Activated CD8-positive, alpha-beta T cell treated with anti-CD3 and anti-CD28 coated beads, Interleukin-2, amount 10 ng/mL, durations not matched to agents 7 days and 5 days (primary cell): Measurements from ENCODE around the gene CDC7. TPM values are rescaled to one million over a fixed set of nuclear protein-coding genes. Genes with fewer than 3 reads are reported as not detected.

Experiments used
- ATAC-seq: fragments of 150-1000 bp; cut with Tn5 transposase; one replicate; pipeline ENCODE4 v1.10.0; 2021; ENCODE audit warnings: moderate library complexity
- CTCF ChIA-PET: fragments of 350-600 bp; sonication (Branson Sonifier 250); formaldehyde crosslinking; loops from one replicate; lab custom pipeline; 2021; ENCODE audit warnings: antibody characterized with exemption; lab: Charles Lee
- POLR2A ChIA-PET: fragments of 350-600 bp; sonication (Branson Sonifier 250); formaldehyde crosslinking; loops from one replicate; lab custom pipeline; 2021; ENCODE audit warnings: antibody characterized with exemption; lab: Charles Lee
- DNase-seq: peaks from one replicate; pipeline ENCODE4 v3.0.0-alpha.2; 2020
- H3K27ac Mint-ChIP-seq: one replicate; pipeline ENCODE4 v1.8.0; 2021; ENCODE audit warnings: mild to moderate bottlenecking, mixed read lengths
- H3K27me3 Mint-ChIP-seq: one replicate; pipeline ENCODE4 v1.8.0; 2021; ENCODE audit warnings: low read depth, mixed read lengths
- H3K36me3 Mint-ChIP-seq: one replicate; pipeline ENCODE4 v1.8.0; 2021; ENCODE audit warnings: low read depth, mixed read lengths
- H3K4me1 Mint-ChIP-seq: one replicate; pipeline ENCODE4 v1.8.0; 2021; ENCODE audit warnings: low read depth, mixed read lengths
- H3K4me3 Mint-ChIP-seq: one replicate; pipeline ENCODE4 v1.8.0; 2021; ENCODE audit warnings: mild to moderate bottlenecking, mixed read lengths
- H3K9me3 Mint-ChIP-seq: one replicate; pipeline ENCODE4 v1.8.0; 2022; ENCODE audit warnings: mixed read lengths; ENCODE audit not compliant: insufficient read depth
- total RNA-seq, 2 experiments: library from RNA; stranded (reverse); gene quantifications; one replicate each; pipeline ENCODE4 v1.2.3, GENCODE V29; 2021

CDC7 gene
- total RNA-seq, 2 experiments from 2014 or later = 26.5 to 27.7 TPM

DNA sequence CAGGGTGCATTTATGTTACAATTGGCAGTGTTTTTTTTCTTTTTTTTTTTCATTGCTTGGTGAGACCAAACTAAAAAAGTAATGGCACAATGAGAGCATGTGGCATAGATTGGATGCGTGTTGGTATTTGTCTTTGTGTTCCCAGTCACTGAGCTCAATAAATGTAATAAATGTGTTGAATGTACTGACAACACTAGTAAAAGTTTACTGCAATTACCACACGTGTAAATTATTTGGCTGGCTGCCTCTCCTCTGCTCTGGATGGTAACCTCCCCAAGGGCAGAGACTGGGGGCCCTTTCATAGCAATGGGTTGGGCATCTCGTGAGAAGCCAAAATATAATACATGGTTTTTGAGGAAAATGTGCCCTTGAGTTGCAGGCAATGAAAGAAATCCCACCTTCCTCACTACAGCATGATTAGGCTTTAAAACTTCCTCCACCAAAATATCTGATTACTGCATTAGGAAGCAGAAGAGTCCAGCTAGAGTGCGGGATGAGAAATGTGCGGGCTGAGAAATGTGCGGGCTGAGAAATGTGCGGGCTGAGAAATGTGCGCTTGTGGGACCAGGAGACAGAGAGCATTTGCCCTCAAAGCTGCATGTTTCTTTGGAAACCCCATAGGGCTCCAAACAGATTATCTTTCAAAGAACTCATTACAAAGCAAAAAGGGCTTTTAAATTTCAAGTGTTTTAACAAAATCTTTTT, 58.5 kb downstream of the CDC7 start:
- no peak for DNase-seq
- CTCF ChIA-PET = interaction anchor here (0.9 to 1.8 kb wide), 2 partner anchors 12 to 47 kb away, joined by 3 to 5 read pairs; no protein-coding TSS in a partner anchor
- Mint-ChIP-seq H3K27me3 (peaks cover 2% of the 10 kb centered on the region), H3K27ac (no peak overlapping the region), H3K4me1 (peaks cover 64% of the 10 kb centered on the region), H3K4me3 (no peak overlapping the region), H3K9me3 (no peaks in the 10 kb centered on the region), H3K36me3 (peaks cover 12% of the 10 kb centered on the region)
- no peak for ATAC-seq
- POLR2A ChIA-PET = no interaction called here

DNA sequence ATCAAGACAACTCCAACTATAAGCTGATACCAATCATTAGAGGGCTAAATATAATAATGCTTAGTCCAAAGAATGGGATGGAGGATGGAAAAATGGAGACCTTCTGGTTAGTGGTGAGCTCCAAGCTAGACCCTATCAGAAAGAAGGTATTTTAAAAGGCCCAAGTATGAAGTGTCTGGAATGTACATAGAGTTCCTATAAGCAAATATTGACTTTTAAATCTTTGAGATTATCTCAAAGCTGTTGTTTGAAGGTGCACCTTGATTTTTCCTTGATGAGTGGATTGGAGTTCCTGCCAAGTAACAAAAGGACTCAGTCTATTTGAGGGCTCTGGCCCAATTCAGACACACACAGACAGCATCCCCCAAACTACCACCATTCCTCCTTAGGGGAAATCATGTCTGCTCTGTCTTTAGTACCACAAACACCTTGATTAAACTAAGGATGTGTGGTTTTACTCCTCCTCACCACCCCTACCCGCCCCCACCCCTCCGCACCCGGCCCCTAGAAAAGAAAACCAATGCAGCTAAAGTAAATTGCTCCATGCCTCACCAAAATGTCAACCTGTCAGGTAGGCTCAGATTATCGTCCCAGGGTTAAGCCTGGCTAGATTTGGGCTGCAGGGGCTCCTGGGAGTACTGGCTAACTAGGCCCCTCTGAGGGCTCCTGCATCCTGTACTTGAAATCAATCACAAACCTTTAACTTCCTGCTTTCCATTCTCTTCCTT, 59.4 kb downstream of the CDC7 start:
- Mint-ChIP-seq H3K9me3 (no peaks in the 10 kb centered on the region), H3K36me3 (peaks cover 11% of the 10 kb centered on the region), H3K27me3 (peaks cover 2% of the 10 kb centered on the region), H3K27ac (peak overlapping the region; percentile 89), H3K4me3 (peak overlapping the region; percentile 46), H3K4me1 (peaks cover 56% of the 10 kb centered on the region)
- ATAC-seq (no peak), DNase-seq (no peak)
- POLR2A ChIA-PET = no interaction called here
- CTCF ChIA-PET = interaction anchor here (0.8 to 1.8 kb wide), 3 partner anchors 11 to 48 kb away, joined by 3 to 5 read pairs (median 3); no protein-coding TSS in a partner anchor

DNA sequence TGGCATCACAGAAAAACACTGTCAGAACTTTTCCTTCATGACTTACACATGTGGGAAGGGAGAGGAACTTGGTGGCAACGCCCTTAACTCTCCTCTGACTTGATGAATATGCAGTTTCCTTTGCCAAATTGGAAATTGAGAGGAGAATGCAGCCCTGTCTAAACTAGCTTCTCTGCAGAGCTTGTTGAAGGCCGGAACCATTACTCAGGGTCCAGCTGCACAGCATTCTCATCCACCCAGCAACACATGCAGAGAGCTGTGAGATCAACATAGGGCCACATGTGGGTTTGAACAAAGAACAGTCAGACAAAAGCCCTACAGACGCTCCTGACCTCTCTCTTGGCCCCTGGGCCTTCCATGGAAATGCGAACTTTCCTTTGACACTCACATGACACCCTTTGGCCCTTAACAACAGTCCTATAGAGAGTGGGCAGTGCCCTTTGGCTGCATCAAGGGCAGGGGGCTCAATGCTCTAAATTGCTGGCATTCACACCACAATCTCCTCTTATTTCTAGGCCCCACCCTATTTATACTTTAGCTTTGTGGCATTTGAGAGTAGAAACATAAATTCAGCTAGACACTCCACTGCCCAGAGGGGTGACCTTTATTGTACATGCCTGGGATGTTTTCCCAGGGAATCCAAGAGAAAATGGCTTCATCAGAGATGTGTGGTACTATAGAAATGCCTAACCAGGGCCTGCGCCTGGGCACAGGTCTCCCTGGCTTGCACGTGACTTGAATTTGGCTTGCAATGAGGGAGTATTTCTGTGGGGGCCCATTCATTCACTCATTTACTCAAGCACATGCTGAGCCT, 64.4 kb downstream of the CDC7 start:
- peaks cover 18% of the 10 kb centered on the region for H3K4me1 Mint-ChIP-seq
- H3K36me3 Mint-ChIP-seq = peaks cover 8% of the 10 kb centered on the region
- no peak overlapping the region for H3K4me3 Mint-ChIP-seq
- ChIA-PET CTCF (interaction anchor here (1.1 kb wide), 1 partner anchor 16 kb away, joined by 3 read pairs; no protein-coding TSS in a partner anchor), POLR2A (no interaction called here)
- peak overlapping the region; percentile 11 for H3K27ac Mint-ChIP-seq
- DNase-seq (no peak), ATAC-seq (no peak)
- no peaks in the 10 kb centered on the region for H3K9me3 Mint-ChIP-seq
- no peaks in the 10 kb centered on the region for H3K27me3 Mint-ChIP-seq

DNA sequence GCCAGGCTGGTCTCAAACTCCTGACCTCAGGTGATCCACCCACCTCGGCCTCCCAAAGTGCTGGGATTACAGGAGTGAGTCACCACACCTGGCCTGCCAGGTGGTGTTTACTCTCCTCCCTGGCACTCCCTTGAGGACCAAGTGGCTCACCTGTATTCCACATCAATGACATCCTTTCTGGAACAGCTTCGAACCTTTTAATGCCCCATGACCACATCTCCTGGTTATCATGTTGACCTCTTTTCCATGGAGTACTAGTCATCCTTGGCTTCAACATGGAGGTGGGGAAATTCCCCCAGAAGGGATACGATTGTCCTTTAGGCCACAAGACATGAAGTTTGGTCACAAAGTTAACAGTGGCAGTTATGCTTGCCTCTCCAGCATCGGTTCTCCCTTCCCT, 66.9 kb downstream of the CDC7 start:
- no peak for DNase-seq
- Mint-ChIP-seq H3K27me3 (no peaks in the 10 kb centered on the region), H3K9me3 (no peaks in the 10 kb centered on the region), H3K36me3 (peaks cover 3% of the 10 kb centered on the region), H3K27ac (no peak overlapping the region), H3K4me1 (peaks cover 10% of the 10 kb centered on the region), H3K4me3 (no peak overlapping the region)
- ATAC-seq = no peak
- ChIA-PET POLR2A (no interaction called here), CTCF (no interaction called here)

DNA sequence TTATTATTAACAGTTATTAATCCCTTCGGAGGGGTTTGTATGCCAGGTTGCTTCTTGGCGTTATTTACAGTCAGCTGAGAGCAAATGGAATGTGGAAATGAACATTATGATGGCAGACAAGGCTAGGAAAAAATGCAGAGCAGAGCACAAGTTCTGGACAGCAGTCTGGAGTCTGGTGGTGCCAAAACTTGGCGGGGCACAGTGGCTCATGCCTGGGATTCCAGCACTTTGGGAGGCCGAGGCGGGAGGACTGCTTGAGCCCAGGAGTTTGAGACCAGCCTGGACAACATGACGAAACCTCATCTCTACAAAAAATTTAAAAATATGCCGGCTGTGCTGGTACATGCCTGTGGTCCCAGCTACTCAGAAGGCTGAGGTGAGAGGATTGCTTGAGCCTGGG, 67.6 kb downstream of the CDC7 start:
- Mint-ChIP-seq H3K27me3 (no peaks in the 10 kb centered on the region), H3K9me3 (no peaks in the 10 kb centered on the region), H3K4me3 (no peak overlapping the region), H3K4me1 (peaks cover 10% of the 10 kb centered on the region), H3K36me3 (peaks cover 3% of the 10 kb centered on the region), H3K27ac (no peak overlapping the region)
- ATAC-seq (no peak), DNase-seq (no peak)
- POLR2A ChIA-PET = no interaction called here
- CTCF ChIA-PET = no interaction called here

DNA sequence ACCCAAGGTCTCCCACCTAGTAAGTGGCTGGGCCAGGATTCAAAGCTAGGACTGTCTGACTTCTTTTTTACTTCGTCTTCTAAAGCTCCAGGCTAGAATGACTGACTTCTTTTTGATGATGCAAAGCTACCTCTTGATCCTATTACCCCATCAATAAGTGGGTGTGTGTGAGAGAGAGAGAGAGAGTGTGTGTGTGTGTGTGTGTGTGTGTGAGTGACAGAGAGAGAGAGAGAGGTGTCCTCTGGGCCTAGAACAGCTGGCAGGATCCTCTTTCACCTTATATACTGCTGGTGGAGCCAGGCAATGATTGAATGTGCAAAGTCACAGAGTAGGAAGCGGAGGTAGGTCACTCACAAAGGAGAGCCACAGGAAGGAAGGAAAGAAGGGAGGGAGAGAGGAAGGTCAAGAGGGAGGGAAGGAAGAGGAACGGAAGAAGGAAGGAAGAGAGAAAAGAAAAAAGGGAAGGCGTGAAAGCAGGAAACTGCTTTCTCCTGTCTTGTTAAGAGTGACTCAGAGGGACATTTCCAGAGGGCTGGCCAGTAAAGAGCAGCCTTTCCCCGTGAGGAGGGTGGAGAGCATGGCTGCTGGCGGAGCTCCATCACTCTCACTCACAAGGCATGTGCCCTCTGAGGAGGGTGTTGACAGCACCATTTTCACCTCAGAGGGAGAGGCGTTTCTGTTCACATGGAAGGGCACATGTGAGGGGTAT, 68.9 kb downstream of the CDC7 start:
- DNase-seq = no peak
- ChIA-PET POLR2A (no interaction called here), CTCF (interaction anchor here (0.9 to 1.8 kb wide), 2 partner anchors 49 to 57 kb away, joined by 3 to 9 read pairs; no protein-coding TSS in a partner anchor)
- no peak for ATAC-seq
- H3K27ac Mint-ChIP-seq = peak overlapping the region; percentile 30
- H3K36me3 Mint-ChIP-seq = no peaks in the 10 kb centered on the region
- no peak overlapping the region for H3K4me3 Mint-ChIP-seq
- no peaks in the 10 kb centered on the region for H3K27me3 Mint-ChIP-seq
- no peaks in the 10 kb centered on the region for H3K9me3 Mint-ChIP-seq
- H3K4me1 Mint-ChIP-seq = peaks cover 10% of the 10 kb centered on the region

DNA sequence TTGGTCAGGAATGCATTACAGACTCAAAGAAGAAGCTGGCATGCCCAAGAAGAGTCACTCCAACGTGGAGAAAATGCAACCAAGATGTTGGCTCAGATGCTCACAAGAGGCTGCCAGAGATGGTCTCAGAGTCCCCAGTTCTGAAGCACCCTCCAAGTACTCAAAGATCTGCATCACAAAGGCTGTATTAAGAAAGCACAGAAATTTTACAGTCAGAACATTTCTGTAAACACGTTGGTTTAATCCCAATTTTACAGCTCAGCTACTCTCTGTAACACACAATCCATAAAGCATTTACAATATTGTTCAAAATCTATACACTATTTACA, 69.4 kb downstream of the CDC7 start:
- no peak overlapping the region for H3K4me3 Mint-ChIP-seq
- POLR2A ChIA-PET = no interaction called here

DNA sequence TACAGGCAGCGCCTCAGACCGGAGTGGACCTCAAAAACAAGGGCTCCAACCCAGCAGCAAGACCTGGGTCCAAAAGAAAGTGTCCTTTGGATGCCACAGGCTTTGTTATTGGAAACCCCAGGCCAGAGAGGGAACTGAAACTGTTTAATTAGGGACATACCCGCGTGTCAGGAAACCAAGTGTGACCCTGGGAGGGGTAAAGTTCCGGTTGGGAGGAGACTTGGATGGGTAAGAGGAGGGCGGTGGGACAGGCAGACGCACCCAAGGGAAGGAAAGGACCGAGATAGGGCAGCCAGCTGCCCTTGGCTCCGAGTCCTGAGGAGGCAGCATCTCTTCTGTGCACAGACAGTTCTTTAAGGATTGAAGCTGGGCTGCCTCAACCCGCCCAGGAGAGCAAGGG, 71.4 kb downstream of the CDC7 start:
- POLR2A ChIA-PET = no interaction called here
- H3K9me3 Mint-ChIP-seq = no peaks in the 10 kb centered on the region
- ATAC-seq = no peak

More for the DNA sequence above, 69.4 kb downstream of the CDC7 start:
- Mint-ChIP-seq H3K36me3 (no peaks in the 10 kb centered on the region), H3K27me3 (no peaks in the 10 kb centered on the region), H3K9me3 (no peaks in the 10 kb centered on the region), H3K27ac (no peak overlapping the region), H3K4me1 (peaks cover 10% of the 10 kb centered on the region)
- ATAC-seq (no peak), DNase-seq (no peak)
- CTCF ChIA-PET = interaction anchor here (1.8 kb wide), 1 partner anchor 58 kb away, joined by 9 read pairs; no protein-coding TSS in a partner anchor

More for the DNA sequence above, 71.4 kb downstream of the CDC7 start:
- Mint-ChIP-seq H3K4me3 (no peak overlapping the region), H3K36me3 (no peaks in the 10 kb centered on the region), H3K4me1 (peaks cover 24% of the 10 kb centered on the region), H3K27me3 (peaks cover 5% of the 10 kb centered on the region), H3K27ac (no peak overlapping the region)
- DNase-seq = no peak
- CTCF ChIA-PET = interaction anchor here (1.3 kb wide), 2 partner anchors 10 to 12 kb away, joined by 3 read pairs; no protein-coding TSS in a partner anchor

Other genes with a start within 250 kb of the CDC7 start
- not detected for gene HFM1, start 96.0 kb upstream of the CDC7 start, total RNA-seq